ENCODE results near the gene NCEH1.

Gene NCEH1

DNA sequence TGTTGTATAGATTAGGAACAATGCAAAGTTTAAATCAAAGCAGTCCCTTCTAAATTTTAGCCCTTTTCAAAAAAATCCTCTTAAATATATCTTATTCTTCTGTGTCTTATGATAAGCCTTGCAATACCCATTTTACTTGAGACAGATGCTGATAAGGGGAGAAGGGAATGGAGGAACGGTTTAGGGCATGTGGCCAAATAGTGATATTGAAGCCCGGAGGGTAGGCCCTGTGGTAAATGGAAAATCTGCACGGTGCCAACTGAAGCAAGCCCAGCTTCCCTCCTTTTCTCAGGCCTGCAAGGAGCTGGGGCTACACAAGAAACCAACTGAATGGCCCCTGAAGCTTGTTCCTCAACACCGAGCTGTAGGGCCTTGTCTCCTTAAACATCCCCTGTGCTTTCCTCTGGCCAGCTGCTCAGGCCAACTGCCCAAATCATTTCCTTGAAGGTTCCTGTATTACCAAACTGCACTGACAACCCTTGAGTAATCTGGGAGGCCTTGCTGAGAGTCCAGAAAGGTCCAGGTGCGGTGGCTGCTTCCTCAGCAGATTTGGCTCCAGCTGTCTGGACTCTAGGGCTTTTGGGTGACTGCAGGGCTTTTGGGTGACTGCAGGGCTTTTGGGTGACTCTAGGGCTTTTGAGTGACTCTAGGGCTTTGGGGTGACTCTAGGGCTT, 67.2 kb downstream of the NCEH1 start:
- DNase-seq: no peak

DNA sequence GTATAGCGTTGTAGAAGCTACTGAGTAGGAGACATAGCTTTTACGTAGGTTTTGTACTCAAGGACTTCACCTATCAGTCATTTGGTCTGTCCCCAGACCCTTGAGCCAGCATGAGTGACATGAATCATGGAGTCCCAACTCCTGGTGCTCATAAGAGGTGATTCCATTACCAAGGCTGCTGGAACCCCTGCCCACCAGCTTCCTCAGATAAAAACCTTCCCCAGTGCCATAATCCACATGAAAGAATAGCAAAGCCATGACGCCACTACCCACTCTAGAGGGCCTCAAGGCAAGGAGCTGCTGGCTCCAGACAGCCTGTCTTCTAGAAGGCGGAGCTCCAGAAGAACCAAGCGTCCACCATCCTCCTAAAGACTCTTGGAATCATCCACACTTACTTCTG, 69.6 kb downstream of the NCEH1 start:
- DNase-seq: no peak

DNA sequence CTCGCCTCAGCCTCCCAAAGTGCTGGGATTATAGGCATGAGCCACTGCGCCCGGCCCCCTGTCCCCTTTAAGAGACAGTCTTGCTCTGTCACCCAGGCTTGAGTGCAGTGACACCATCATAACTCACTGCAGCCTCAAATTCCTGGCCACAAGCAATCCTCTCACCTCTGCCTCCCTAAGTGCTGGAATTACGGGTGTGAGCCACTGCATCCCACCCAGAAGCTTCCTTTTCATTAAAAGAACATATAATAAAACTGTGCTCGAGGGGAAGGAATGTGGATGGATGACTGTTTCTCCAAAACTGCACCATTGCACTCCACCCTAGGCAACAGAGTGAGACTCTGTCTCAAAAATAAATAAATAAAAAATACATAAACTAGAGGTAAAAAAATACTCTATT, 70.1 kb downstream of the NCEH1 start:
- DNase-seq: no peak

DNA sequence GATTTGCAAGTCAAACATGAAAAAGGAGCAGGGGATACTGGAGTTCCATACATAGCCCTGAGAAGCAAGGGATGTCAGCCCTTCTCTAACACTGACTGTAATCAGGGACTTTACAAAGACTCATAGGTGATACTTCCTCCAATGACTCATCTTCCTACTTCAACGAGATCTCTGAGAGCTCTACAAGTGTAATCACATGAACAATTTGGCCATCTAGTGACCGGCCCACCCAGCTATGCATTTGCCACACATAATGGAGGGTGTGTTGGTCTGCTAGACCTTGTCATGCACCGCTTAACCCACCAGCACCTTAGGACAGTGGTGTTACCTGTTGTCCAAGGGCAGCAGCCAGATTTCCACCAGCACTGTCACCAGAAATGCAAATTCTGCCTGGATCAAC, 75.3 kb downstream of the NCEH1 start:
- peak; percentile 74 for DNase-seq

DNA sequence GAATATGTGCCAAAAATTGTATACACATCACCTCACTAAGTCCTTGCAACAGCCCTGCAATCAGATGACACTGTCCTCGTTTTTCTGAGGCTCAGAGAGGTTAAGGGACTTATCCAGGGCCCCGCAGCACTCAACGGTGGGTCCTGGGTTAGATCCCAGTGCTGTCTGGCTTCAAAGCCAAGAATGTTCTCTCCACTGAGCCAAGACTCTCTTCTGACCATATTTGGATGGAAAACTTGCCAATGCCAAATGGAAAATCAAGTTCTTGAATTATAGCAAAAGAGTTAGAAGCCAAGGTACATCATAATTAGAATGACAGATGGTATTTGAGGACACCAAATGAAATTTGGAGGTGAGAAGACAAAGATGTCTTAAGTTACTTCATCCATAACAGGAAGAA, 75.9 kb downstream of the NCEH1 start:
- DNase-seq: no peak

DNA sequence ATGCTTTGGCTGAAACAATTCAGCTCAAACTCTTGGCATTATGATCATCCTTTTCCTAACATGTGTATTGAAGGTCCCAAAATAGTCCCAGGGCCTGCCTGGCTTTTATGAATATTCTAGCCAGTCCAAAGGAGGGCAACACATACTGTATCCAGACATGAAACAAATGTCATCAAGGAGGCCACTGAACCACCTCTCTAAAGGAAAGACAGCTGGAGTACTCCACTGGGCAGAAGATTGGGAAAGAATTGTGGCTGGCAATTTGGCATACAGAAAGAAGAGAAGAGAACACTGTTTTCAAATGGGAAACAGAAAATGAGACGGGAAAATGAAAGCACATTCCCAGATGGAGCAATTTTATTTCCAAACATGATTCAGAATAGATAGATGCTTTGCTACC, 80.6 kb downstream of the NCEH1 start:
- DNase-seq: no peak

DNA sequence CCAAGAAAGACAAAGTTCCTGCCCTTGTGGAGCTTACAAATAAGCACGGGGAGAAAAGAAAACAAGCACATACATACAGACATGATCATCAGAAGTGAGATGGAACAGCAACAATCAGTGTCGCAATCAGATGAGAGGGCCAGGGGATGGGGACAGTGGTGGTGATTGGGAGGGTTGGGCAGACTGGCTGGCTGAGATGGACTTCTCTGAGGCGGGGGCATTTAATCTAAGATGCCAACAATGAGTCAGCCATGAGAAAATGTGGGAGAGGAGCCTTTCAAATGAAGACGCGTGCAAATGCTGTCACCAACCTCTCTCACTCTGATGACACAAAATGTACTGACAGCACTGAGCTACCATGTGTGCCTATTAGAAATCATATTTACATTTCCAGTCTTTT, 81.4 kb downstream of the NCEH1 start:
- no peak for DNase-seq

DNA sequence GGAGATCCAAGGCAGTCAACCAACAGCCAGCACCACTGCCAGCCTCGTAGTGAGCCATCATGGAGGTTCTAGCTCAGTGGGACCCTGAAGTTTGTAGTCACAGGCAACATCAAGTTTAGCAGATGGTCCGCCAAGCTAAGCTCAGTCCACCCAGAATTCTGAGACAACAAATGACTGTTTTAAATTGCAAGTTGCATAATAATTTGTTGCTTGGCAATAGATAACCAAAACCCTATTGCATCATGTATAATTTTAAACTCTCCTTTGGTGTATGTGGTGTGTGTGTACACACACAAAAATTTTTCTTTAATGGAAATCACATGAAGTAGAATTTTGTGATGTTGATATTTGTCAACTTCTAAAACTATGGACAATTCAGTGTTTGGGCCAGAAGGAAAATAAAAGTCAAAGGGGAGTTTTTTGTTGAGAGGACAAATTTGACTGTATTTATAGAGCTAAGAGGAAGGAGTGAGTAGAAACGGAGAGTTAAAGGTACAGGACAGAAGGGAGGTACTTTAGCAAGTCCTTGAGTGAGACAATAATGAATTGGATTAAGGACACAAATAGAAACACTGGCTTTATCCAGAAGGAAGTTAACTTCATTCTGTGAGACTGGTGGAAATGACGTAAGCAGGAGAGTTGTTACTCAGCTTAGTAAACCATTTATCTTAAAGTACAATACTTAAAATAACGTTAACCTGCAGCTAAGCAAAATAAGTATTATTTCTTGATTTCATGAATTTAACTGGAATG, 83.6 kb downstream of the NCEH1 start:
- no peak for DNase-seq

DNA sequence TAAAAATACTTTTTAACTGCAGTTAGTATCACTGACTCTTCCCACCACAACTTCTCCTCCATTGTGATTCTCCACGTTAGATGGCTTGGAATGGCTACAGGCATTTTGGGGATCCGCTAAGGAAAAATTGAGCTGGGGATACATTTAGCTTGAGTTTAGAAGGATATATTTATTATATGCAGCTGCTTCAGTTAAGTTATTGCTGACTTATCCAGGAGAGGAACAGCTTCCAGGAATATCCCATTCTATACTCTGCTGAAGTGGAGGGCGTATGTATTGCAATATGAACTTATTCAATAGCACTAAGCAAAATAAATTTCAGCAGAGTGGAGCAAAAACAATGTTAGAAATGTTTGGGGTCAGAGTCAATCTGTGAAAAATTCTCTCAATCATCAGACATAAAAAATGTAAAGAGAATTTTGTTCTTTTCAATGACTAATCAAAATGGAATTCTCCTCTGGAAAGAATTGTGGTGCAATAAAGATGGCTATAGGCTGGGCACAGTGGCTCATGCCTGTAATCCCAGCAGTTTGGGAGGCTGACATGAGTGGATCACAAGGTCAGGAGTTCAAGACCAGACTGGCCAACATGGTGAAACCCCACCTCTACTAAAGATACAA, 84.7 kb downstream of the NCEH1 start:
- DNase-seq: no peak

DNA sequence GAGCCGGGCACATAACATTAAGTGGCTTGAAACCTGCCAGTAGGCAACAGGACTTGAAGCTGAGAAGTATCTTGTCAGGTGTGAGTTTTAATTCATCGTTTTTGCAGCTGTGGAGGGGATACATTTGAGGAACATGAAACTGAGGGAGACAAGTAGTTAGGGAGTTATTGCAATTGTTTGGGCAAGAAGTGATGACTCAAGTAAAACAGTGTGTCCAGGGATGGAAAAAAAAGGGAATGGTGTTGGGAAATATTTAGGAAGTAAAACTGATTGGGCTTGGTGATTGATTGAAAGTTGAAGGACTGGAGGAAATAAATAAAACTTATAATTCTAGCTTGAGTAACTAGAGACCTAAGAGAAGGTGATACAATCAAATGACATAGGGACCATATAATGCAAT, 85.5 kb downstream of the NCEH1 start:
- DNase-seq: no peak

DNA sequence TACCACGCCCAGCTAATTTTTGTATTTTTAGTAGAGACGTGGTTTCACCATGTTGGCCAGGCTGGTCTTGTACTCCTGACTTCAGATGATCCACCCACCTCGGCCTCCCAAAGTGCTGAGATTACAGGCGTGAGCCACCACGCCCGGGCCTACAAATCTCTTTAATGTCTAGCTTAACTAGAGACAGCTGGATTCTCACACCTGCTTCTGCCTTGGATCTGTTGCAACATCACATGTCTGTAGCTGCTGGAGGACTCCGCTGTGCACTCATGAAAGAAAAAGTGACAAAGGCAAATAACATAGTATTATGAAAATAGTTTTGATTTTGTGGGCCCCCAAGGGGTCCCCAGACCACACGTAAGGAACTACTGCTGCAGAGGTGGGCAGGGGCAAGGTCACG, 85.9 kb downstream of the NCEH1 start:
- no peak for DNase-seq

DNA sequence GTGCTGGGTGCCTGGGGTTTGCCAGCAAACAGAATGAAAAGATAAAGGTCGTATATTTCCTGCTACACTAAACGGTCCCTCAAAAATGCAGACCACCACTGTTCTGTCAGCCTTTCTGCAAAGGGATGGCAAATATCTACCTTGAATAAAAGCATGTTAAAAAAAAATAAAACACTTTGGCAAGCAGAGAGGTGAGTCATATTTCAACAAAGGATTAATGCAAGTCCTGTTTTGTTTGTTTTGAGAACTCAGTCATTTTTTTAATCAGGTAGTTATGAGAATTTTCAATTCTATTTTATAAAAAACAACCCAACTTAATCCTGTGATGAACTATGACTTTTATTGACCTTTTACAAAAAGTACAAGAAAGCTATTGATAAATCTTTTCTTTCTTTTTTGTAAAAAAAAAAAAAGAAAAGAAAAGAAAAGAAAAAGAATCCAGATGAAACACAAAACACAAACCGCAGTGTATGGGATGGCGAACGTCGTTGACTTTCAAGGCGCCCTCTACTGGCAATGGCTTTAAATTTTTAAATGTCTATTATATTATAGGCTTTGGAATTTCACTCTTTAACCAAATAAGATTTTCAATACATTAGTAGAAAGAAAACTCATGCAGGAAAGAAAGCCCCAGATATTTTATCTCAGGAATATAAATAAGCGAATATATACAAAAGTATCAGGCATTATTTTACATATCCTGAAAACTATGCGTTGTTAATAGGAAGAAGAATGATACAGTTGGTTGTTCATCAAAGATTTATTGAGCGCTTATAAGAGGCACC, 87.8 kb downstream of the NCEH1 start:
- DNase-seq: peak; percentile 50

DNA sequence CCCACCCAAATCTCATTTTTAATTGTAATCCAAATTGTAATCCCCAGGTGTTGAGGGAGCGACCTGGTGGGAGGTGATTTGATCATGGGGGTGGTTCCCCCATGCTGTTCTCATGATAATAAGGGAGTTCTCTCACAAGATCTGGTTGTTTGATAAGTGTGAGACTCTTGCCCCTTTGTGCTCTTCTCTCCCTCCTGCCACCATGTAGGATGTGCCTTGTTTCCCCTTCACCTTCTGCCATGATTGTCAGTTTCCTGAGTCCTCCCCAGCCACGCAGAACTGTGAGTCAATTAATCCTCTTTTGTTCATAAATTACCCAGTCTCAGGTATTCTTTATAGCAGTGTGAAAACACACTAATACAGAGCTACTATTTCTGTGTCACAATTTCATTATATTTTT, 88.7 kb downstream of the NCEH1 start:
- DNase-seq: no peak

DNA sequence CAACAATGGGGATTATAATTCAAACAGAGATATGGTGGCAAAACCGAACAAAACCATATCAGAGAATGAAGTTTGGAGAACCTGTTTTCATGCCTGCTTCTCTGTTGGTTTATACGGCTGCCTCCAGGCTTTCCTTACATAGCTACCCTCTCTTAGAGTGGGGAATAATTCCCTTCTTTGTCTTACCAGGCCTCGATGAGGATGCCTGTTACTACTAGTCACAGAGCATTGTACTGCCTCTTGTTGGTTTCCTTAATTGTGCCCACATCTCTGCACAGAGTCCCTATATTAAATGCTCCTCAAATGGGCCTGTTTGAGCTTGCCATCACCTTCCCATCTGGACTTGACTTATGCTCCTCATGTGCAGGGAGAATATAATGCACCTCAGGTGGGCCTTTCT, 92.9 kb downstream of the NCEH1 start:
- DNase-seq: no peak

DNA sequence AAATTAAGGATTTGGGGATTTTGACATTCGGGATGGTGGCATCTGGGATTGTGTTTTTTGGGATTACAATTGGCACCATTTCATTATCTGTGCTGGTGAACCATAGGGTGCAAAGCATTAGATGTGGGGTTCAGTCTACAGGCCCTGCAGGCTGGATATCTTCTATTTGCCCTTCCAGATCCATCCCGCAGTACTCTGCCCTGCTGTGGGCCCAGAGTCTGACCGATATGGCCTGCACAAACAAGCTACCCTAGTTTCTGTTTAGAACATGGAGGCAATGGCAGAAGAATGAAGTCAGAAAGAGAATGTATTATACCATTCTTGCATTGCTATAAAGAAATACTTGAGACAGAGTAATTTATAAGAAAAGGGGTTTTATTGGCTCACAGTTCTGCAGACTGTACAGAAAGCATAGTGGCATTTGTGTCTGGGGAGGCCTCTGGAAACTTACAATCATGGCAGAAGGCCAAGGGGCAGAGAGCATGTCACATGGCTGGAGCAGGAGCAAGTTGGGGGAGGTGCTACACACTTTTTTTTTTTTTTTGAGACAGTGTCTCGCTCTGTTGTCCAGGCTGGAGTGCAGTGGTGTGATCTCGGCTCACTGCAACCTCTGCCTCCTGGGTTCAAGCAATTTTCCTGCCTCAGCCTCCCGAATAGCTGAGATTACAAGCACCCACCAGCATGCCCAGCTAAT, 93.7 kb downstream of the NCEH1 start:
- DNase-seq: no peak

DNA sequence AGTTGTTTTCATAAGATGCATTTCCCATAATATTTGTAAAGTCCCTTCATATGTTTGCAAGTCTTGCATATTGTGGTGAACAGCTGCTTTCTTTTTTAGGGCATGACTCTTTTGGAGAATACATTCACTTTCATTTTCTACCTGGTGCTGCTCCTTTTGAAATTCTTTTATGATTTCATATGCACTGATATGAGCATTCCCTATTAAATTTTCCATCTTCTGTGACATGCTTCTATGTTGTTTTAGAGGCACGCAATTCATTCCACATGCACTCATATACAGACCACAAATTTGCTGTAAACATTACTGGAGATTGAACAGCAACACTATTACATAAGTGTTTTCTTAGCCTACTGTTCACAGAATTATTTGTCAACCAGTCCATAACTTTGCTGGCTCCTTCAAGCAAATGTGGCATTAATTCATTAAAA, 94.8 kb downstream of the NCEH1 start:
- peak; percentile 14 for DNase-seq

DNA sequence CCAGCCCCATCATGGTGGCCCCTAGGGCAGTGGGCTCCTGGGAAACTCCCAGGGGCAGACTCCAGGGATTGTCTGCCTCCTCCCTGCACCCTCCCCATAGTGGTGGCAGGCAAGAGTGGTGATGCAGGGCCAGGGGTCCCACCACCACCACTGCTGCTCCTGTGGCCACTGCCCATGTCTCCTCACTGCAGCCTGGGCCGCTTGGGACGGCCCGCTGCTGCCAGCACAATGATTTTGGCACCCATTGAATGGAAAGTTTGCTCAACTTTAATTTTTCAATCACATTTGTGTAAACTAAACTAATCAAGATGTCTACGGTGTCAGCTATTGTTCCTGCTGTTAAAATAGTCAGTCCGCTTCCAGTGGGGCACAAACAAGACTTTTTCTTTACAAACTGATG, 95.6 kb downstream of the NCEH1 start:
- DNase-seq: no peak

DNA sequence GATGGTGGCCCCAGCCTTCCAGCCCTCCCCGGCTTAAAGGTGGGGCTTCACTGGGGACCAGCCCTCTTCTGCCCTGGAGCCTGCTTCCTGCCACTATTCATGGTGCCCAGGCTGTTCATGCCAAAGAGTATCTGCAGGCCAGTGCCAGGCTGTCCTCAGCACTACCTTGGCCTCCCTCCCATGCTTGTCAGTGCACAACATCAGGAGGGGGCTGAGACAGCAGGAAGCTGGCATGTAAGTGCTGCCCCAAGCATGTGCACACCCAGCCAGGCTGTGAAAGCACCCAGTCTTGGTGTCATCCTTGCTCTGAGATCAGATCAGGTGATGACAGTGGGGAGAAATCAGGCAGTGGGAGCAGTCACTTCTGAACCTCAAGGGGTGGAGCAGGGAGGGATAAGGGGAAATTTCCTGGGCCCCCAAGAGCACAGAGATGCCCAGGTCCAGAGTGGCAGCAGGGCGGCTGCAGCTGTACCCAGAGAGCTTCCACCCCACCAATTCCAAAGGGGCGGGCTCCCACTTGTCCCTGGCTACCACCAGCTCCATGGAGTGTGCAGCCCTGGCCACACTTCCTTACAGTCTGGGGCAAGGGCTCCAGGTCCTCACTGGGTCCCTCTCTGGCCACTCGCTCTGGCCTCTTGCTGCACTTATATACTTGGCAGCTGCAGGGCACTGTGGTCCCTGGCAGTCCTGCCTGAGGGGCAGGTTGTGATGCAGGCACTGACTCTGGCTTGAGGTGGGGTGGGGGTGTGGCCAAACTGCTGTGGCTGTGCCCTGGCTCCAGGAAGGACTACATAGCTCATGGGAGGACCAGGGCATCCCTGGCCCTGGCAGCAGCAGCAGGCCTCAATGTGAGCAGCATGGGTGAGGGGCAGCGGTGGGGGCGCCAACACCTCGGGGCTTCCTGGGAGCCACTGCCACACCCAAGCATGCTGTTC, 96.3 kb downstream of the NCEH1 start:
- no peak for DNase-seq

DNA sequence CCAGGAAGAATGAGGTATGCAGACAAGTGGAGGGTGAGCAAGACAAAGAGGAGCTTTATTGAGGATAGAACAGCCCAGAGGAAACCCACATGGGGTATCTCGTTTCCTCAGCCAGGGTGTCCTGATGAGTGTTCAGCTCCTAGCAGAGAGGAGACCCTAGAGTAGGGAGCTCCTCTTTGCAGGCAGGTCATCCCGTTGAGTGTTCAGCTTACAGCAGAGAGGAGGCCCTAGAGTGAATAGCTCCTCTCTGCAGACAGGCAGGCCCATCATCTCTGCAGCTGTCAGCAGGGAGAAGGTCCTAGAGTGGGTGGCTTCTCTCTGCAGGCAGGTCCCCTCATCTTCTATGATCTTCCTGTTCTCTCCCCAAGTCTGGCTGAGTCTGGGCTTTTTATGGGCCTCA, 97.0 kb downstream of the NCEH1 start:
- no peak for DNase-seq

DNA sequence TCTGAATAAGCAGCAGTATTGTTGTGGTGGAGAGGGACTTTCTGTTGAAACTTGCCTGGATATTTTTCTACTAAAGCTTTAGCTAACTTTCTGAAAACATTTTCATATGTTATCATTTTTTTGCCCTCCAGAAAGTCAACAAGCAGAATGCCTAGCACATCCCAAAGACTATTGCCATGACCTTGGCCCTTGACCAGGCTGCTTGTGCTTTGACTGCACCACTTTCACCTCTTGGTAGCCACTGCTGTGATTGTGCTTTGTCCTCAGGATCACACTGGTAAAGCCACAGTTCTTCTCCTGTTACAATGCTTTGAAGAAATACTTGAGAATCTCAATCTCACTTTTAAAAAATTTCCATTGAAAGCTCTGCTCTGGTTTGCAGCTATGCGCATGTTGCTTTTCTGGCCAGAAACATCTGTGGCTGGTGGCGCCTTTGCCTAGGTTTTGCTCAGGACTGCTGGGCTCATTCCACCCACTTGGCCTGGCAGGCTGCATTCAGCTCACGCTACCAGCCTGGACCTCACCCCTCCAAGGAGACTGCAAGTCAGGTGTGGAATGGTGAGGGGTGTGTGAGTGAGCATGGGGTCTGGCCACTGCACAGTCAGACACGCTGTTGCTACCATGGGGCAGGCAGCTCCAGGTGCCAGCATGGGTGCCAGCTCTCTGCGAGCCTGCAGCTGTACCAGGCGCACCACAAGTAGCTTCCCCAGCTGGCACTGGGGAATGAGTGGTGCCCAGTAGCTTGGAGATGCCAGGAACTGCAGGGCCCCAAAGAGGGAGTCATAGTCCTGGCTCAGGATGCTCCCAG, 97.8 kb downstream of the NCEH1 start:
- DNase-seq: no peak

DNA sequence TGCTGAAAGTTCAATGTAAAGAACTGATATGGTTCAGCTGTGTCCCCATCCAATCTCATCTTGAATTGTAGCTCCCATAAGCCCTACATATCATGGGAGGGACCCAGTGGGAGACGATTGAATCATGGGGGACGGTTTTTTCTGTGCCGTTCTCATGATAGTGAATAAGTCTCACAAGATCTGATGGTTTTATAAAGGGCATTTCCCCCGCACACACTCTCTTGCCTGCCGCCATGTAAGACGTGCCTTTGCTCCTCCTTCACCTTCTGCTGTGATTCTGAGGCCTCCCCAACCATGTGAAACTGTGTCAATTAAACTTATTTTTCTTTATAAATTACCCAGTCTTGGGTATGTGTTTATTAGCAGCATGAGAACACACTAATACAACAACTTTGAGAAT, 101.1 kb downstream of the NCEH1 start:
- no peak for DNase-seq

Measured in activated CD4-positive, alpha-beta T cell treated with anti-CD3 and anti-CD28 coated beads, Interleukin-2, amount 50 U/mL, for 16 hours (primary cell).